Measurements from ENCODE around the gene SLC40A1.

Gene SLC40A1

DNA sequence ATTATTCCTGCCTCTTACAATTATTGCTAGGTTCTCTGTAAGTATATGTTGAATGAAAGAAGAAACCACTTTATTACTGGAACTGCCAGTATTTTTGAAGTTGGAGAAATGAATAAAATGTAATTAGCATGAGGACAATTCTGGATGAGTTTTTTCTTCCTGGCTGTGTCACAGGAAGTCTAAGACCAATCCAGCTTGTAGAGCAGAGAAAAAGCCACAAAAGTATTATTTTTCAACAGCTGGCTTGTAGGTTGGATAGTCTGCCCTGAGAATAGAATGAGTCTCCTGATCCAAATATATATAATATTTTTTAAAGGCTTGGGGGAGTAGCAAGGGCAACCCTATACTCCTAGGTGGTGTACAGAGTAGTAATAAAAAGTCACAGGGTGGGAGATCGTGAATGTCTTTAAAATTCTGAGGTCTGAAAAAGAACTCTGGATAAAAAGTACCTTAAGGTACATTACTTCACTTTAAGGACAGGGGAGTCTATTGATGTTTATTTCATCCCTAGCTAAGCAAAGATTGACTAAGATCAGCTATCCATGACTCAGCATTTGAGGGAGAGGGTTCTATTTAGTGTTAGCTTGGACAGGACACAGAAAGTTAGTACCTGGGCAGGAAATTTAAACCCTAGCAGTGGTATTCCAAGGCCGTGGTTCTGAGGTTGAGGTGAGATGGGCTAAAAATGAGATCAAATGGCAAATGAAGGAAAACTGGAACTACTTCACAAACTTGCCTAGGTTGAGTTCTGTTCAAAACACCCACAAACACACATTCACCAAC, 31.7 kb downstream of the SLC40A1 start:
- intact Hi-C loops (cut with DNase I), result no loop called here
- no peak for DNase-seq

- DNase-seq, result peak in 2 of 42 donors; percentile 9 to 36
- intact Hi-C loops (cut with DNase I), result no loop called here
Measured at GRCh38 chr2:189545418-189545817, 35.2 kb downstream of the SLC40A1 start.

- no peak for DNase-seq
- intact Hi-C loops (cut with DNase I), result no loop called here
Measured at GRCh38 chr2:189544318-189545042, 36.1 kb downstream of the SLC40A1 start.

DNA sequence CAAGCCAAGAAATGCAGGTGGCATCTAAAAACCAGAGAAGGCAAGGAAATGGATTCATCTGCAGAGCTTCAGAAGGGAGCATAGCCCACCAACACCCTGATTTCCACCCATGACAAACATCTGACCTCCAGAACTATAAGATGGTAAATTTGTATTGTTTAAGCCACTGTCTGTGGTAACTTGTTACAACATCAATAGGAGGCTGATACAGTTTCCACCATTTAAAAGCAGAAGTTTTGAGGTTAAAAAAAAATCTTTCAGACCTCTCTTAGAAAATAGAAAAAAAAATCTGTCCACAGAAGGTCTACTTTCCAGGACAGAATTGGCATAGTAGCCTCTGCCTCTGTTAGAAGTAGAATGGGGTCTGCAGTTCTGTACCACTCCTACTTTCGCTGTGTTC, 37.2 kb downstream of the SLC40A1 start:
- DNase-seq, result no peak
- intact Hi-C loops (cut with DNase I), result no loop called here

GRCh38 chr2:189542145-189542882, 38.3 kb downstream of the SLC40A1 start:
- DNase-seq, result no peak
- intact Hi-C loops (cut with DNase I), result no loop called here

GRCh38 chr2:189541591-189541990, 39.0 kb downstream of the SLC40A1 start:
- DNase-seq, result no peak
- intact Hi-C loops (cut with DNase I), result no loop called here

DNA sequence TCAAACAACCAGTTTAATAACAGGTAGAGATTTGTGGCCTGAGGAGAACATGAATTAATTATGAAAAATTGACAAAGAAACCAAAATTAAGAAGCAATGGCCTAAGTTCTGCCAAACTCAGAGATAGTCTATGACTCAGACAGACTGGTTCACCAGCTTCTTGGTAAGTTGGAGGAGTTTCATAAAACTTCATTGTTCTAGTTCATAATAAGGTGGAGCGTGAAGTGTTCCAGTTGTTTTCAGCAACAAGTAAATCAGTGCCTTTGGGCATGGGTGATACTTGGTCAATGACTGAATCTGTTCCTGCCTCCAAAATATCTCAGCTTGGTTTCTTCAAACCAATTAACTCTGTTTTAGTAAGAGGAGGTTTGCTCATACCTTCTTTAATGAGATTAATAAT, 40.0 kb downstream of the SLC40A1 start:
- intact Hi-C loops (cut with DNase I), result no loop called here
- no peak for DNase-seq

- DNase-seq, result no peak
- intact Hi-C loops (cut with DNase I), result loop anchor here (10.0 kb wide), 1 partner anchor 224 kb away; no protein-coding TSS in a partner anchor
Measured at GRCh38 chr2:189538402-189538801, 42.2 kb downstream of the SLC40A1 start.

DNA sequence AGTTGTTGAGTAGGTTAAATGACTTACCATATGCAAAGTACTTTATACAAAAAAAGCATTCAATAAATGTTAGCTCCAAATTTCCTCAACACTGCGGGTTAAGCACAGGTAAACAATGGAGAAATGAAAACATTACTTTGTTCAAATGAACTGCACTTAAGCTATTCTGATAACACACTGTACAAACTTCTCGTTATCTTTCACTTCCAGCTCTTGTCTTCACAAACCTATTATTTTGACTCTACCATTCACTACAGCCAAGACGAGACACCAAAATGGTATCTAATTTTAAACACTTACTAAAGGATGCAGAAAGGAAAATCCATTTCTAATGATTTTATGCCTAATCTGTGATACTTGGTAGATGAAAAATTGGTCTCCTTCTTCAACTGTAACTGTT, 43.8 kb downstream of the SLC40A1 start:
- no peak for DNase-seq
- intact Hi-C loops (cut with DNase I), result loop anchor here (10.0 kb wide), 1 partner anchor 222 kb away; no protein-coding TSS in a partner anchor

GRCh38 chr2:189534854-189535832, 45.4 kb downstream of the SLC40A1 start:
- no peak for DNase-seq
- intact Hi-C loops (cut with DNase I), result loop anchor here (10.0 kb wide), 1 partner anchor 220 kb away; no protein-coding TSS in a partner anchor

- no peak for DNase-seq
- intact Hi-C loops (cut with DNase I), result loop anchor here (10.0 kb wide), 1 partner anchor 219 kb away; no protein-coding TSS in a partner anchor
Measured at GRCh38 chr2:189533288-189534035, 47.1 kb downstream of the SLC40A1 start.

DNA sequence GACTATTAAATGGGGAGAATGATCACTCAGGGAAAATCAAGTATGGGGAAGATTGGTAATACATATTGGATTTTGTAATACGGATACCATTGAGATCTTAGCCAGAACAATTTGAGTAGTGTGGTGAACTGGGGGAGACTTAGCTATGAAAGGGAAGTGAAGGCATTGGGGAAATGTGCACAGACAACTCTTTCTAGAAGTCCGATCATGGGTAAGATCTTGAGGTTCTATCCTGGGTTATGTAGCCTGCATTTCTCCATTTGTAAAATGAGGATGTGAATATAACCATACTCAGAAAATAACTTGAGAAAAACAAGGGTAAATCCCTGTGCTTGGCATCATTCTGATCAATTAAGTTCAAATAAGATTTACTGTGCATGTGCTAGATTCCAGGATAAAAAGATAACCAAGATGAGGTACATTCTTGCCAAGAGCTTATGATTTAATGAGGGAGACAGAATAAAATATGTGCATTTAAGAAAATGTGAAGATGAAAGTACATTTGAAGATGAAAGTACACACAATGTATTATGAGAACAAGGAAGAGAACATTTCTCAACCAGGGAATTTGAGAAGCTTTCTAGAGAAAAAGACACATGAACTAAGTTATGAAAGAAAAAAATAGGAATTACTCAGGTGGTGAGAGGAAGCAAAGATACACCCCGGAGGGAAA, 49.5 kb downstream of the SLC40A1 start:
- intact Hi-C loops (cut with DNase I), result loop anchor here (10.0 kb wide), 1 partner anchor 216 kb away; no protein-coding TSS in a partner anchor

GRCh38 chr2:189528617-189529016, 52.0 kb downstream of the SLC40A1 start:
- no peak for DNase-seq
- intact Hi-C loops (cut with DNase I), result no loop called here

More for the DNA sequence above, 49.5 kb downstream of the SLC40A1 start:
- DNase-seq, result no peak

DNA sequence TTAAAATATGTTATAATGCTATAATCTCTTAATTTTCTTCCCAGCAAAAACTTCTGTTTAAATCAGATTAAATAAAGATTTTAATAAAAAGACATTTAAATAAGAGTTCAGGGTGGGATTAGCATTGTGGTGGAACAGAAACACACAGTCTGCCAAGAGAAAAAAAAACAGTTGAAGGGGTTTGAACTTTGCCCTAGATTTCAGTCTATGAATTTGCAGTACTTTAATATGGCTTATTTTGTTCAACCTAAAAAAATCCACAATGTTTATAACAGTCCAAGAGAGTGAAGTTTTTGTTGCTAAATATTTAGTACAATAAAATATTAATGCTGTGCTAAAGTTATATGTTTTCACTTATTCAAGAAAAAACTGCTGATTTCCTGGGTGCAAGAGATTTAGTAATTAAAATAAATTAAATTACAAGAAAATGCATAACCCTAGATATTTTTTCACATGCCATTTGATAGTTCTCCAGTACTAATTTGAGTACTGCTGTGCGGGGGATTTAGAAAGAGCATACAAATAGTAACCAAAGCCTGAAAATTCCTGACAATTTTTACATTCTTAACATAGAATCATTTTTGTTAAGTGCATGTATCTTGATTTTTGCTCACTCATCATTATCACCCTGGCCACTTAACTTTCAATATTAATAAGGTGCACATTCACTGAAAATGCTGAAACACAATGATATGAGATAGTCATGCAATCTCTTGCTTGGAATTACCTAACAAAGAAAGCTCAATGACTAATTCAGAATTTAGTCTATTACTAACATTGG, 52.6 kb downstream of the SLC40A1 start:
- no peak for DNase-seq
- intact Hi-C loops (cut with DNase I), result no loop called here

DNA sequence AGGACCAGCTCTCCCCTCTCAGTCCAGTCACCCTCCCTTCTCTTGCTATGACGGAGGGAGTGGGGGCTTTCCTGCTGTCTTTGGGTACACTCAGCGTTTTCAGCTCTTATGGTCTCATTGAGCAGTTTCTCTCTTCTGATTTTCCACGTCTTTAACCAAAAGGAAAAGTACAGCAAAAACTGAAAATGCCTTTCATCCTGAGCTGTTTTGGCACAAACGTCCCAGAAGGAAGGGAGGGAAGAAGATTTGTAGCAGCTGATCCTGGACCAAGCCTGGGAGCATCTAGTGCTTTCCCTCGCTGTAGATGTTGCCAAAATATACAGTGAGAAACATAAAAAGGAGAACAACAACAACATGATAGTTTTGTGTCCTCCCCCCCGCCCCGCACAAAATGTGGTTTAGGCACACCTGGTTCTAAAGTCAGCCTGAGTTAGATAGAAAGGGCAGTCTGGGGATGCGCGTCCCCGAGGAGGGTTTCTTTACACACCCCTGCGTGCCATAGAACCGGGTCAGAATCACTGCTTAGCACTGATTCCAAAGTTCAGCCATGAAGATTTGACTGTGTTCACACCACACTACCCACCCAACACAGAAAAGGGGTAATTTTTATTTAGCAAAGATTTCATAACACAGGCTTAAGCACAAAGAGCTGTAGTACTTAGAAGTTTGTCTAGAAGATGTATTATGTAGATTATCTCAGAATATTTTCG, 53.4 kb downstream of the SLC40A1 start:
- DNase-seq, result no peak

DNA sequence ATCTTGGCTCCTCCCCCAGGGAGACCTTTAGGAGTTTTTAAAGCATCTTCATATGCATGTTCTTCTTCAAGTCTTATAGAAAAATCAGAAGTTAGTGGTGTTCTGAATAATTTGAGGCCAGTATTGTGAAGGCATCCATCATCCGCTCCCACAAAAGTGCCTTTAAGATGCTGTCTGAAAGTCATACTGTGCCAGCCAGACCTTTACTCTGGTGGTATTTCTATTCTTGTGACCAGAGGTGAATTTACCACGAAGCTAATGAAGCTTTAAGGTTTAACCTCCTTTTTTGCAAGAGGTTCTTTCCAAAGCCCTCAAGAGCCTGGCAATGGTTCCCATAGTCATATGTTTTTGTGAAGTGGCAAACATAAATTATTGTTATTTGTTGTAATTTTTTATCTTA, 54.3 kb downstream of the SLC40A1 start:
- intact Hi-C loops (cut with DNase I), result no loop called here
- no peak for DNase-seq

More for the DNA sequence above, 53.4 kb downstream of the SLC40A1 start:
- intact Hi-C loops (cut with DNase I), result no loop called here

All from head of caudate nucleus (tissue), 42 donors.